Activated T-helper 1 cell treated with Interleukin-2 at 50 U/mL for 16 hours (primary cell): ENCODE data around the gene TTC39B.

Experiments used
- DNase-seq: peaks from one replicate; pipeline ENCODE4 v3.0.0-alpha.2; 2020; ENCODE audit warnings: low read depth

Gene TTC39B

GRCh38 chr9:15176836-15177235, 130.2 kb downstream of the TTC39B start:
- DNase-seq = no peak

DNA sequence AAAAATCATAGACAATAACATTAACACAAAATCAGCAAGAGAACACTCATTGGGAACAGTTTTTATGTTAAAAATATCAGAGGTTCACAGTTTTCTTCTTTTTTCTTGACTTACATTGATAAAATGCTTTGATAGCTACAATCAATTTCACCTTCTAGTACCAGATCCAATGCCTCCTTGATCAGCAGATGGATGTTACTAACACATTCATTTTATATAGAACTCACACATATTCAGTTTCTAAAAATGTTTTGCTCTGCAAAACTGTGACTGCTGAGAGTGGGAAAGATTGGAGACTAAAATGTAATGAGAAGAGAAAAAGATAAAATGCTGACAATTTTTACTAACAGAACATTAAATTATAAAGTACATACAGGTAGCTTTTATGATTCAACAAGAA, 143.1 kb downstream of the TTC39B start:
- DNase-seq = no peak

GRCh38 chr9:15161753-15162152, 145.3 kb downstream of the TTC39B start:
- no peak for DNase-seq

DNA sequence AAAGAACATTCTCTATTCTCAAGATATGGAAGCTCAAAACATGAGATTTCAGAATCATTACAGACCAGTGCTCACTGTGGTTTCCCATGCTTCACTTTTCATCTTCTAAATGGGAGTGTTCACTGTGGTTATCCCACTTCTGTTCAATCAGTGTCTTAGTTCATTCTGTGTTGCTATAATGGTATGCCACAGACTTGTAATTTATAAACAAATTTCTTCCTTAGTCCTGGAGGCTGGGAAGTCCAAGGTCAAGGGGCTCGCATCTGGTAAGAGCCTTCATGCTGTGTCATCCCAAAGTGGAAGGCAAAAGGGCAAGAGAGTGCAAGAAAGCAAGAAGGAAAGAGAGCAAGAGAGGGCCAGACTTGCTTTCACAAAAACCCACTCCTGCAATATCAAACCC, 146.3 kb downstream of the TTC39B start:
- no peak for DNase-seq

DNA sequence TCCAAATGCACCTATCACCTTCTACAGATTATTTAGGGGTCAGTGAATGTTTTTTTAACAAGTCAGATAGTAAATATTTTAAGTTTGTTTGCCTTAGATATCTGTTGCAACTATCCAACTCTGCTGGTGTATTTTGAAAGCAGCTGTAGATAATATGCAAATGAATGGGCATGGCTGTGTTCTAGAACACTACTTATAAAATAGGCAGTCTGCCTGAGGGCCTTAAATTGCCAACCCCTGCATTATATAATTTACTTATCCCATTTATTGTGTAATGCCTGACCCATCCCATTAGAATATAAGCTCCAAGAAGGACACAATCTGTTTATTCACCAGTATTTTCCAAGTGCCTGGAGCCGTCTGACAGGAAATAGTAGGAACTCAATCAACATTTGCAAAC, 149.0 kb downstream of the TTC39B start:
- DNase-seq = no peak

DNA sequence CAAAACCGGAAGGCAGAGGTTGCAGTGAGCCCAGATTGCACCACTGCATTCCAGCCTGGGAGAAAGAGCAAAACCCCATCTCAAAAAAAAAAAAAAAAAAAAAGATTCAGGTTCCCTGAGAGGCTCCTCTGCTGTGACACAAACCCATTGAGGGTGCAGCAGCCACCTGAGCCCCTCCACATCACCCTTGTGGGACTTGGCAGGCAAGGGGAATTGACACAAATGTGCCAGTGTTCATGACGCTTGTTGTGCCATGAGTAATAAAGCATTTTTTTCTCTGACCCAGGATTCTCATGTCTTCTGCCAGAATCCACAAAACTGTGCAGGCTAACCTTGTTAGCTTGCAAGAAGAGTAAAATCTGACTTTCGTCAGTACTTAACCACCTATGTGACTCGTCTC, 149.6 kb downstream of the TTC39B start:
- no peak for DNase-seq

GRCh38 chr9:15156241-15156640, 150.8 kb downstream of the TTC39B start:
- no peak for DNase-seq

- no peak for DNase-seq
Observed at GRCh38 chr9:15155826-15156225, 151.2 kb downstream of the TTC39B start.

GRCh38 chr9:15155323-15155722, 151.7 kb downstream of the TTC39B start:
- DNase-seq = no peak

DNA sequence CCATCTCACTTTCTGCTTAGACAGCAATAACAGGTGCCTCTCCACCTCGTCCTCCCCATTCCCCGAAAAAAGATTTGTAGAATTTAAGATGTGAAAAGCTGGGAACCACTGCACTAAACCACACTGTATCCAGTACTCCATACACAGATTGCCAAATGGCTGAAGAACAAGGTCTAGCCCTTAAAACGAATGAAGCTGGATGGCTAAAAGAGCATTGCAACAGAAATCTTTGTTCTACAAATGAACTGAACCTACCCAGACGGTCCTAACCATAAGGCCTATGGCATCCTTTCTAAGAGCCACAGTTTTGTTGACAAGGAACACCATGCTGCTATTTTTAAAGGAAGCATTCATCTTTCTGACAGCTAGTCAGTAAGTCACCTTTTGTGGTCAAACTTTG, 152.3 kb downstream of the TTC39B start:
- no peak for DNase-seq

DNA sequence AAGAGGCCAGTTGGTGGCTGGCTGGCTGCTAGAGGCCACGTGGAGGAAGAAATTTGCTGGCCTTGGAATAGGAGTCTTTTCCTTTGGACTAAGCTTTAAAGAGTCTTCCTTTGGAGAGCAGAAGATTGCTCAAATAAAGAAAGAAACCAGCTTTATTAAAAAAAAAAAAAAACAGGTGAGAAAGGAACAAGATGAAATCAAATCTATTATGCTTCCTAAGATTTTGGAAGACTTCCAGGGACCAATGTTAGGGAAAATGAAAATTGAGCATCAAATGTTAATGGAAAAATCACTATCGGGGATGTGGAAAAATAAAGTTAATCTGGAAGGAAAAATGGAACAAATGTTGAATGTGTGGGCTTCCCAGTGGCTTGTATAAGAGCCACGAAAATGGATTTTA, 153.1 kb downstream of the TTC39B start:
- no peak for DNase-seq

DNA sequence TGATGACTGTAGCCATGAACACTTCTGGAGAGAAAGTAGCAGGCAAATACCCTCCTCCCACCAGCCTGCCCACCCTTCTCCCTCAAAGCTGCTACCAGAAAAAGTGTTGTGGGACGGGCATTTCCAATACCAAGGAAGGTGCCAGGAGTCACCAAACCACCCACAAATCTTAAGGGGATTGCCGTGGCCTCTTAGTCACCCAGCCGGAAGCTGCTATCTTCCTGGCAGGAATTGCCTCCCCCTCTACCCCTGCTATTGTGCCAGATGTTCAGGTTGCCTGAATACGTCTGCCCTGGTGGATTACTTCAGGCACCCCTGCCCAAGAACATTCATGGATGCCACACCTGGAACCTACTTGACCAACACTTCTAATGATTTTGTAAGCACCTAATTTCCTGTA, 156.1 kb downstream of the TTC39B start:
- DNase-seq = no peak

DNA sequence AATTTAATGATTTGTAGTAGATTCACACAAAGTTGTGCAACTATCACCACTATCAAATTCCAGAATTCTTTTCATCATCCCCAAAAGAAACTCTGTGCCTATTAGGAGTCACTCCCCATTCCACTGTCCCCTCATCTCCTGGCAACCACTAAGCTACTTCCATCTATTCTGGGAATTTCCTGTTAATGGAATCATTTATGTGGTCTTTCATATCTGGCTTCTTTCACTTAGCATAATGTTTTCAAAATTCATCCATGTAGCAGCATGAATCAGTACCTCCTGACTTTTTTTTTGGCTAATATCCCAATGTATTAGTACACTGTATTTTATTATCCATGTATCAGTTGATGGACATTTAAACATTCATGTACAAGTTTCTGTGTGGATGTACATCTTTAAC, 157.6 kb downstream of the TTC39B start:
- no peak for DNase-seq

- no peak for DNase-seq
Observed at GRCh38 chr9:15146268-15146700, 160.7 kb downstream of the TTC39B start.

GRCh38 chr9:15144622-15145061, 162.4 kb downstream of the TTC39B start:
- no peak for DNase-seq

DNA sequence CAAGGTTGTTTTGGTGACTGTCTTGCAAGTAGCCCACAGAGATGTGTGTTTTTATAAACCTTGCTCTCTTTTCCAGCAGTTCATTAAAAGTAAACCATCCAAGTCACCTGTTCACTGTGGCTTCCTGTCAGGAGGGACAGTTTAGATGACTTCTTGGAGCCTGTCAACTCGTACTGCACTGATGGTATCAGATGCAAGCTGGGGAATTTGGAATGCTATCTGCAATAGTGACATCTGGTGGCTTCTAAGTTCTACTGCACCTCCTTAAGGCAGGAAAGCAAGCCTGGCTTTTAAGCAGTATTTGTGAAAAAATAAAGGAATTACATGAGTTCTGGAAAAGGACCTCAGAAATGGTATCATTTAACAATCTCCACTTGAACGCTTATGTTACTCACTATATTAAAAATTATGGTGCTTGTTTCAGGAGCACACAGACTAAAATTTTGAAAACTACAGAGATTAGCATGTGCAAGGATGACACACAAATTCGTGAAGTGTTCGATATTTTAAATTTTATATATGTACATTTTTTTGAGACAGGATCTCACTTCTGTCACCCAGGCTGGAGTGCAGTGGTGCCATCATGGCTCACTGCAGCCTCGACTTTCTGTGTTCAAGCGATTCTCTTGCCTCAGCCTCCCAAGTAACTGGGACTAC, 164.0 kb downstream of the TTC39B start:
- no peak for DNase-seq

GRCh38 chr9:15140051-15140450, 167.0 kb downstream of the TTC39B start:
- no peak for DNase-seq

GRCh38 chr9:15139469-15139868, 167.5 kb downstream of the TTC39B start:
- DNase-seq = no peak

DNA sequence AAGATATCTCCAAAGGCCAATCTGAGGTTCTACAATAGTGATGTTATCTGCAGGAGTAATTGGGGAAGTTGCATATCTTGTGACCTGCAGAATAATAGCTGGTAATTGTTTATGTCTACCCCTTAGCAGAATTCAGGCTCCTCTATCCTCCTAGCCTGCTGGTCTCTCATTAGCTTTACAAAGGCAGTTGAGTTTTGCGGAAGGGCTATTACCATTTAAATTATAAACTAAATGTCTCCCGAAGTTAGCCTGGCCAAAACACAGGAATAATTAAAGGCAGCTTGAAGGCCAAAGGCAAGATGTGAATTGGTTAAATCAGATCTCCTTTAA, 168.7 kb downstream of the TTC39B start:
- DNase-seq = no peak

GRCh38 chr9:15137658-15138356, 169.2 kb downstream of the TTC39B start:
- DNase-seq = no peak

- DNase-seq = no peak
Observed at GRCh38 chr9:15137089-15137488, 169.9 kb downstream of the TTC39B start.

DNA sequence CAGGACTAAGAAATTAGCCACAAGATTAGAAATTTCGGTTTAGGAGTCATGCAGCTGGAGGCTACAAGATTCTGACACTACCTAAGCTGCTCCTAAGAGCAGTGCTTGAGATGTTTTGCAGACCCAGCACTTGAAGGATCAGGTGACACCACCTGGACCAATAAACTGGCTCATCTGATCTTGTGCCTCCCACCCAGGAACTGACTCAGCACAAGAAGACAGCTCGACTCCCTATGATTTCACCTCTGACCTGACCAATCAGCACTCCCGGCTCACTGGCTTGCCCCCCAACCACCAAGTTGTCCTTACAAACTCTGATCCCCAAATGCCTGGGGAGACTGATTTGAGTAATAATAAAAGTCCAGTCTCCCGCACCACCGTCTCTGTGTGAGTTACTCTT, 170.4 kb downstream of the TTC39B start:
- no peak for DNase-seq

DNA sequence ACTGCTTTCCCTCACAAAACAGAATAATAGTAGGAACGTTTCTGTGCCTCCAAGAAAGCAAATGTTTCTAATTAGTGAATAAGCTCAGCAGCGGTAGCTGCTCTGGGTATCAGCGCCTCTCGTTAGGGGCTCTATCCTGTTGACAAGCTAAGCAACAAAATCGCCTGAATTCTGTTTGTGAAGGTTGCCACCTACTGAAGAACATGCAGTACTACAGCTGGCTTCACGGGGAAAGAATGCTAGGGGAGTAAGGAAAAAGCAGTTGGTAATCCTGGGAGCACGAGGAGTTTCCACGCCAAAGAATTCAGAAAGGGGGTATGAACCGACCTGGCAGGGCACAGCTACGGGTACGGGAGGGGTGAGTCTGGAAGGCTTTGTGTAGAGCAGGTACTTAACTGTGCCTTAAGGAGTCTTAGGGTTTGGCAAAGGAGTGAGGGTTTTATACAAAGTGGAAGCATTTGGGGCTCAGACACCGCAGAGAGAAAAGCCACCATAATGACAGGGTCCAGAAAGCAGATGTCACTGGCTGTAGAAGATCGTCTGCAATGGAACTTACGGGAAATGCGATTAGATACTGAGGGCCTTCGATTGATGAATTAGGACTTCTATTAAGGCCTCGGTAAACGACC, 171.7 kb downstream of the TTC39B start:
- DNase-seq = no peak

- DNase-seq = no peak
Observed at GRCh38 chr9:15133488-15133887, 173.5 kb downstream of the TTC39B start.
